Testis (tissue), 3 donors: ENCODE measurements around the gene AGAP1. TPM values are rescaled to one million over a fixed set of nuclear protein-coding genes. Genes with fewer than 3 reads are reported as not detected.

Experiments used
- DNase-seq: peaks from one replicate; pipeline ENCODE4 v3.0.0-alpha.2; 2019
- H3K27ac ChIP-seq, 2 donors: fragments of 200-600 bp; sonication (generic); one replicate each; pipeline ENCODE4 v1.5.1; 2019
- H3K27me3 ChIP-seq: fragments of 200-600 bp; sonication (generic); one replicate; pipeline ENCODE4 v1.5.1; 2019
- H3K36me3 ChIP-seq: fragments of 200-600 bp; sonication (generic); one replicate; pipeline ENCODE4 v1.5.1; 2017; ENCODE audit warnings: low read depth; ENCODE audit errors: missing control alignments
- H3K4me1 ChIP-seq: fragments of 200-600 bp; sonication (generic); one replicate; pipeline ENCODE4 v1.5.1; 2019
- H3K4me3 ChIP-seq, 2 donors: fragments of 200-600 bp; sonication (generic); one replicate each; pipeline ENCODE4 v1.5.1; 2017 to 2019
- H3K9me3 ChIP-seq: fragments of 200-600 bp; sonication (generic); one replicate; pipeline ENCODE4 v1.5.1; 2017
- CTCF ChIP-seq, 3 experiments: fragments of 450-650 bp in 2 of 3; fragments of 200-600 bp in 1 of 3; sonication (generic) in 1 of 3; IDR thresholded peaks; one replicate each; pipeline ENCODE4 v1.5.1; 2016 to 2019; ENCODE audit warnings: antibody characterized with exemption in 3 of 3, mild to moderate bottlenecking in 2 of 3, moderate library complexity in 1 of 3
- POLR2A ChIP-seq: fragments of 450-650 bp; IDR thresholded peaks from one replicate; pipeline ENCODE4 v1.6.1; 2017; ENCODE audit warnings: antibody characterized with exemption, mild to moderate bottlenecking, moderate library complexity
- WGBS, 2 donors: methylation state at CpG; one replicate each; pipeline ENCODE4 v1.1.5; 2018; 5-methylcytosine and 5-hydroxymethylcytosine counted together
- intact Hi-C: fragments of 100-400 bp; cut with DNase I; formaldehyde crosslinking; loops from one replicate; pipeline ENCODE4 v1.15.1; 2023; ENCODE audit warnings: low total_unique reads
- polyA plus RNA-seq: library from polyadenylated mRNA; stranded (reverse); fragments of 350-450 nt; fragmentation: Illumina TruSeq; extraction: RNeasy Lipid Tissue Mini Kit (QIAGEN cat#74804); gene quantifications from one replicate; pipeline ENCODE4 v1.2.3, GENCODE V29; 2014; ENCODE audit warnings: low read depth, low replicate concordance; ENCODE audit not compliant: insufficient read depth
- total RNA-seq, 2 donors: library from RNA; depleted of rRNA; stranded (reverse); fragments of >200 nt; gene quantifications; one replicate each; pipeline ENCODE4 v1.2.3, GENCODE V29; 2016

Gene AGAP1
- total and polyA plus RNA-seq, 3 donors from 2014 or later, result 21.4 to 45.5 (median 40.7) TPM

- H3K27me3 ChIP-seq, result no peaks in the 10 kb centered on the region
- H3K36me3 ChIP-seq, result no peaks in the 10 kb centered on the region
- H3K4me3 ChIP-seq, result no peak overlapping the region
- 74 to 80% methylated on average over 6 of the region's 6 CpGs for WGBS, 2 donors
- DNase-seq, result no peak
- H3K9me3 ChIP-seq, result no peaks in the 10 kb centered on the region
- intact Hi-C loops, result no loop called here
- no peak overlapping the region for H3K27ac ChIP-seq
- H3K4me1 ChIP-seq, result peaks cover 8% of the 10 kb centered on the region
- TF ChIP-seq CTCF (IDR thresholded peaks at IDR 0.05) (no peak), POLR2A (no peak)
Measured at GRCh38 chr2:235564066-235564465, 70.2 kb downstream of the AGAP1 start.

GRCh38 chr2:235564884-235565530 is 71.2 kb downstream of the AGAP1 start:
- intact Hi-C loops, result no loop called here
- Histone ChIP-seq H3K4me3 (no peak overlapping the region), H3K27ac (no peak overlapping the region), H3K9me3 (no peaks in the 10 kb centered on the region), H3K27me3 (no peaks in the 10 kb centered on the region), H3K4me1 (peaks cover 8% of the 10 kb centered on the region), H3K36me3 (no peaks in the 10 kb centered on the region)
- no peak for TF ChIP-seq CTCF (IDR thresholded peaks at IDR 0.05)
- no peak for TF ChIP-seq POLR2A
- 100% methylated on average over 2 to 6 of the region's 6 CpGs for WGBS, 2 donors
- DNase-seq, result no peak

- Histone ChIP-seq H3K27ac (no peak overlapping the region), H3K9me3 (no peaks in the 10 kb centered on the region), H3K4me1 (peaks cover 8% of the 10 kb centered on the region), H3K36me3 (no peaks in the 10 kb centered on the region), H3K27me3 (no peaks in the 10 kb centered on the region), H3K4me3 (no peak overlapping the region)
- 73 to 91% methylated on average over 11 of the region's 11 CpGs for WGBS, 2 donors
- no peak for DNase-seq
- TF ChIP-seq CTCF (IDR thresholded peaks at IDR 0.05) (no peak), POLR2A (no peak)
- intact Hi-C loops, result no loop called here
Measured at GRCh38 chr2:235566415-235566814, 72.6 kb downstream of the AGAP1 start.

GRCh38 chr2:235566931-235567495 is 73.2 kb downstream of the AGAP1 start:
- WGBS, 2 donors, result 86 to 90% methylated on average over 10 of the region's 10 CpGs

More at GRCh38 chr2:235566931-235567495, 73.2 kb downstream of the AGAP1 start:
- DNase-seq, result no peak
- no peak overlapping the region for H3K4me3 ChIP-seq
- TF ChIP-seq CTCF (IDR thresholded peaks at IDR 0.05), result no peak
- TF ChIP-seq POLR2A, result no peak
- H3K9me3 ChIP-seq, result no peaks in the 10 kb centered on the region
- H3K36me3 ChIP-seq, result no peaks in the 10 kb centered on the region
- peaks cover 8% of the 10 kb centered on the region for H3K4me1 ChIP-seq
- no peak overlapping the region for H3K27ac ChIP-seq
- intact Hi-C loops, result no loop called here
- H3K27me3 ChIP-seq, result no peaks in the 10 kb centered on the region
